SK-N-SH (cell line): ENCODE results near the gene CBX7. TPM values are rescaled to one million over a fixed set of nuclear protein-coding genes. Genes with fewer than 3 reads are reported as not detected.

ENCODE experiments used
- CTCF ChIA-PET: fragments of 300-600, 350-600 bp; formaldehyde crosslinking; extraction: SDS; loops from one replicate; lab custom pipeline; 2021; lab: Yijun Ruan, JAX
- POLR2A ChIA-PET: fragments of 350-600 bp; sonication (Branson Sonifier 250); formaldehyde crosslinking; extraction: SDS; loops from one replicate; lab custom pipeline; 2020; ENCODE audit warnings: antibody characterized with exemption, inconsistent platforms; lab: Yijun Ruan, JAX
- DNase-seq: peaks from one replicate; pipeline ENCODE4 v3.0.0; 2012
- H2AFZ ChIP-seq: fragments of 200-600 bp; sonication (generic); 2 replicates; pipeline ENCODE4 v1.8.1; 2016; ENCODE audit warnings: antibody characterized with exemption, mild to moderate bottlenecking, low read depth
- H3F3A ChIP-seq: fragments of 200-600 bp; sonication (generic); replicated peaks from 2 replicates; pipeline ENCODE3; 2016; ENCODE audit warnings: antibody characterized with exemption, mild to moderate bottlenecking; ENCODE audit not compliant: insufficient read depth
- H3K27ac ChIP-seq, 2 experiments: fragments of 200-500 bp in 1 of 2; fragments of 200-600 bp in 1 of 2; sonication (Bioruptor generic) in 1 of 2; sonication (generic), shearing (Covaris generic) in 1 of 2; 2 replicates each; pipeline versions ENCODE4 v1.5.1 to v1.6.1; 2014 to 2016; ENCODE audit warnings: low read depth in 2 of 2, inconsistent platforms in 1 of 2, low read length in 1 of 2, mild to moderate bottlenecking in 1 of 2, mixed read lengths in 1 of 2
- H3K27me3 ChIP-seq: fragments of 200-600 bp; sonication (generic), shearing (Covaris generic); 2 replicates; pipeline ENCODE4 v1.6.1; 2016; ENCODE audit warnings: mixed run types; ENCODE audit not compliant: insufficient read depth
- H3K36me3 ChIP-seq, 2 experiments: fragments of 200-500 bp in 1 of 2; fragments of 200-600 bp in 1 of 2; sonication (Bioruptor generic) in 1 of 2; sonication (generic) in 1 of 2; replicated peaks in 1 of 2; 2 replicates each; pipeline versions ENCODE3 to v1.5.1; 2014 to 2016; ENCODE audit warnings: low read length in 1 of 2, mild to moderate bottlenecking in 1 of 2; ENCODE audit not compliant: insufficient read depth in 2 of 2, control insufficient read depth in 1 of 2
- H3K4me1 ChIP-seq, 2 experiments: fragments of 200-500 bp in 1 of 2; fragments of 200-600 bp in 1 of 2; sonication (Bioruptor generic) in 1 of 2; sonication (generic), shearing (Covaris generic) in 1 of 2; 2 replicates each; pipeline versions ENCODE4 v1.5.1 to v1.6.1; 2014 to 2016; ENCODE audit warnings: low read depth in 1 of 2, low read length in 1 of 2, mixed run types in 1 of 2; ENCODE audit not compliant: insufficient read depth in 2 of 2, control insufficient read depth in 1 of 2
- H3K4me2 ChIP-seq: fragments of 200-600 bp; sonication (generic), shearing (Covaris generic); 2 replicates; pipeline ENCODE4 v1.6.1; 2017; ENCODE audit warnings: mixed run types
- H3K4me3 ChIP-seq, 2 experiments: fragments of 200-500 bp in 1 of 2; fragments of 200-600 bp in 1 of 2; sonication (Bioruptor generic) in 1 of 2; sonication (generic), shearing (Covaris generic) in 1 of 2; 2 replicates each; pipeline versions ENCODE4 v1.5.1 to v1.8.1; 2014 to 2016; ENCODE audit warnings: low read depth in 2 of 2, inconsistent platforms in 1 of 2, low read length in 1 of 2, mild to moderate bottlenecking in 1 of 2, mixed read lengths in 1 of 2, moderate library complexity in 1 of 2
- H3K79me2 ChIP-seq: fragments of 200-600 bp; sonication (generic); 2 replicates; pipeline ENCODE4 v1.8.1; 2017; ENCODE audit warnings: mild to moderate bottlenecking; ENCODE audit not compliant: insufficient read depth
- H3K9ac ChIP-seq: fragments of 200-600 bp; sonication (generic); 2 replicates; pipeline ENCODE4 v1.6.1; 2017; ENCODE audit warnings: mixed run types
- H3K9me2 ChIP-seq: fragments of 200-600 bp; sonication (generic); 2 replicates; pipeline ENCODE4 v1.6.1; 2017; ENCODE audit warnings: mixed run types
- H3K9me3 ChIP-seq: fragments of 200-600 bp; sonication (generic); 2 replicates; pipeline ENCODE4 v1.6.1; 2017; ENCODE audit warnings: mixed run types, mild to moderate bottlenecking, moderate library complexity
- H4K20me1 ChIP-seq: fragments of 200-600 bp; sonication (generic); 2 replicates; pipeline ENCODE4 v1.6.1; 2017; ENCODE audit warnings: mild to moderate bottlenecking, mixed run types; ENCODE audit not compliant: insufficient read depth
- CHD2 ChIP-seq: fragments of 150-350 bp; IDR thresholded peaks from 2 replicates; pipeline ENCODE4 v1.6.1; 2018; ENCODE audit warnings: low read length; ENCODE audit not compliant: partially characterized antibody
- ELF1 ChIP-seq: IDR thresholded peaks from 2 replicates; pipeline ENCODE4 v1.4.0; 2012
- EP300 ChIP-seq, 2 experiments: IDR thresholded peaks; 2 replicates each; pipeline versions ENCODE4 v1.4.0 to v1.6.1; 2012; ENCODE audit warnings: borderline replicate concordance in 1 of 2, low read depth in 1 of 2, low read length in 1 of 2
- EZH2phosphoT487 ChIP-seq: fragments of 200-600 bp; sonication (generic); IDR thresholded peaks from 2 replicates; pipeline ENCODE4 v1.6.1; 2017; ENCODE audit warnings: low read depth, mixed run types, mild to moderate bottlenecking, antibody characterized with exemption, moderate library complexity, borderline replicate concordance
- FOSL2 ChIP-seq: IDR thresholded peaks from 2 replicates; pipeline ENCODE4 v1.4.0; 2012; ENCODE audit warnings: low read depth, mild to moderate bottlenecking, moderate library complexity, borderline replicate concordance
- FOXM1 ChIP-seq: IDR thresholded peaks from 2 replicates; pipeline ENCODE4 v1.4.0; 2012; ENCODE audit warnings: low read depth, mild to moderate bottlenecking
- GABPA ChIP-seq: IDR thresholded peaks from 2 replicates; pipeline ENCODE4 v1.4.0; 2012; ENCODE audit warnings: low read depth, mild to moderate bottlenecking
- JUND ChIP-seq: IDR thresholded peaks from 2 replicates; pipeline ENCODE4 v1.4.0; 2012
- MEF2A ChIP-seq: IDR thresholded peaks from 2 replicates; pipeline ENCODE4 v1.4.0; 2012; ENCODE audit warnings: low read depth, borderline replicate concordance
- MXI1 ChIP-seq: IDR thresholded peaks from 2 replicates; pipeline ENCODE4 v1.6.1; 2012; ENCODE audit warnings: mild to moderate bottlenecking, low read depth, low read length, improper control_type of control experiment
- NFIC ChIP-seq: IDR thresholded peaks from 2 replicates; pipeline ENCODE4 v1.4.0; 2012; ENCODE audit warnings: borderline replicate concordance
- POLR2AphosphoS5 ChIP-seq: IDR thresholded peaks from 2 replicates; pipeline ENCODE4 v1.6.1; 2012; ENCODE audit warnings: low read depth, low read length
- RAD21 ChIP-seq: IDR thresholded peaks from 2 replicates; pipeline ENCODE4 v1.6.1; 2012; ENCODE audit warnings: mild to moderate bottlenecking, low read length
- RCOR1 ChIP-seq: fragments of 150-350 bp; IDR thresholded peaks from 2 replicates; pipeline ENCODE4 v1.6.1; 2017; ENCODE audit warnings: antibody characterized with exemption, low read length
- RFX5 ChIP-seq: IDR thresholded peaks from 2 replicates; pipeline ENCODE4 v1.6.1; 2012; ENCODE audit warnings: mild to moderate bottlenecking, improper control_type of control experiment, low read length
- SIN3A ChIP-seq: IDR thresholded peaks from 2 replicates; pipeline ENCODE4 v1.6.1; 2012; ENCODE audit warnings: low read depth, mild to moderate bottlenecking, low read length, moderate library complexity, borderline replicate concordance
- TAF1 ChIP-seq: IDR thresholded peaks from 2 replicates; pipeline ENCODE4 v1.6.1; 2012; ENCODE audit warnings: low read depth, mild to moderate bottlenecking, low read length, moderate library complexity, borderline replicate concordance
- TEAD4 ChIP-seq: IDR thresholded peaks from 2 replicates; pipeline ENCODE4 v1.4.0; 2012; ENCODE audit warnings: mild to moderate bottlenecking, borderline replicate concordance; ENCODE audit not compliant: insufficient read depth
- USF1 ChIP-seq: IDR thresholded peaks from 2 replicates; pipeline ENCODE4 v1.4.0; 2012; ENCODE audit warnings: low read depth, borderline replicate concordance
- YY1 ChIP-seq: IDR thresholded peaks from 2 replicates; pipeline ENCODE4 v1.4.0; 2012; ENCODE audit warnings: low read depth, mild to moderate bottlenecking
- ZBTB33 ChIP-seq: IDR thresholded peaks from 2 replicates; pipeline ENCODE4 v1.4.0; 2012; ENCODE audit warnings: low read depth, borderline replicate concordance
- WGBS: methylation state at CpG from one replicate; pipeline ENCODE4 v1.1.6; 2017; ENCODE audit warnings: low lambda C conversion rate; 5-methylcytosine and 5-hydroxymethylcytosine counted together
- polyA plus RNA-seq, 3 experiments: library from polyadenylated mRNA; depleted of rRNA; stranded (reverse); fragments of >200 nt; gene quantifications; 2 replicates each; pipeline ENCODE4 v1.2.3, GENCODE V29; 2012
- TF ChIP-seq, protein P1 (sequence below): IDR thresholded peaks from 2 replicates; pipeline ENCODE4; 2012

The CBX7 gene
- polyA plus RNA-seq, 1 of the 3 experiments (the other 2 are of a cell fraction), result 2.3 TPM

- no peaks in the 10 kb centered on the region for H3K79me2 ChIP-seq
- TF ChIP-seq FOSL2, result no peak
- no peak for TF ChIP-seq YY1
- TF ChIP-seq ELF1, result no peak
- TF ChIP-seq ZBTB33, result no peak
- no peak for TF ChIP-seq RFX5
- TF ChIP-seq NFIC, result no peak
- no peak for TF ChIP-seq MXI1
- TF ChIP-seq CHD2, result no peak
- TF ChIP-seq, protein P1, sequence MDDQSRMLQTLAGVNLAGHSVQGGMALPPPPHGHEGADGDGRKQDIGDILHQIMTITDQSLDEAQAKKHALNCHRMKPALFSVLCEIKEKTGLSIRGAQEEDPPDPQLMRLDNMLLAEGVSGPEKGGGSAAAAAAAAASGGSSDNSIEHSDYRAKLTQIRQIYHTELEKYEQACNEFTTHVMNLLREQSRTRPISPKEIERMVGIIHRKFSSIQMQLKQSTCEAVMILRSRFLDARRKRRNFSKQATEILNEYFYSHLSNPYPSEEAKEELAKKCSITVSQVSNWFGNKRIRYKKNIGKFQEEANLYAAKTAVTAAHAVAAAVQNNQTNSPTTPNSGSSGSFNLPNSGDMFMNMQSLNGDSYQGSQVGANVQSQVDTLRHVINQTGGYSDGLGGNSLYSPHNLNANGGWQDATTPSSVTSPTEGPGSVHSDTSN, result no peak
- no peak for TF ChIP-seq FOXM1
- no peak for TF ChIP-seq RAD21
- TF ChIP-seq RCOR1, result no peak
- TF ChIP-seq JUND, result no peak
- DNase-seq, result no peak
- no peaks in the 10 kb centered on the region for H4K20me1 ChIP-seq
- no peaks in the 10 kb centered on the region for H3K9me2 ChIP-seq
- H3K36me3 ChIP-seq, result no peaks in the 10 kb centered on the region
- no peak overlapping the region for H3K4me2 ChIP-seq
- ChIA-PET CTCF (no interaction called here), POLR2A (no interaction called here)
- no peak overlapping the region for H3K27ac ChIP-seq
- no peaks in the 10 kb centered on the region for H3K27me3 ChIP-seq
- H3K4me3 ChIP-seq, result no peak overlapping the region
- no peak overlapping the region for H3K9ac ChIP-seq
- 56% methylated on average over 2 of the region's 2 CpGs for WGBS
- no peaks in the 10 kb centered on the region for H3F3A ChIP-seq
- H2AFZ ChIP-seq, result no peak overlapping the region
- peaks cover 0 to 5% of the 10 kb centered on the region in 2 experiments; a peak in 1 of 4 replicates for H3K4me1 ChIP-seq
- no peaks in the 10 kb centered on the region for H3K9me3 ChIP-seq
These were observed 46.2 kb downstream of the CBX7 start for GRCh38 chr22:39106326-39106725.

- H3K4me1 ChIP-seq, result no peaks in the 10 kb centered on the region
- no peaks in the 10 kb centered on the region for H3F3A ChIP-seq
- ChIA-PET POLR2A (no interaction called here), CTCF (no interaction called here)
- no peak overlapping the region for H2AFZ ChIP-seq
- H3K27me3 ChIP-seq, result no peaks in the 10 kb centered on the region
- no peak overlapping the region for H3K4me2 ChIP-seq
- no peaks in the 10 kb centered on the region for H3K9me2 ChIP-seq
- no peak overlapping the region for H3K9ac ChIP-seq
- no peak for DNase-seq
- H3K4me3 ChIP-seq, result no peak overlapping the region
- no peaks in the 10 kb centered on the region for H4K20me1 ChIP-seq
- WGBS, result 53% methylated on average over 2 of the region's 2 CpGs
- no peaks in the 10 kb centered on the region for H3K9me3 ChIP-seq
- H3K36me3 ChIP-seq, result no peaks in the 10 kb centered on the region
- H3K79me2 ChIP-seq, result no peaks in the 10 kb centered on the region
- H3K27ac ChIP-seq, result no peak overlapping the region
- no peak for TF ChIP-seq MEF2A
- TF ChIP-seq SIN3A, result no peak
- no peak for TF ChIP-seq POLR2AphosphoS5
- TF ChIP-seq FOSL2, result no peak
- no peak for TF ChIP-seq GABPA
- no peak for TF ChIP-seq ZBTB33
- no peak for TF ChIP-seq EZH2phosphoT487
- TF ChIP-seq, protein P1, result no peak
- TF ChIP-seq TAF1, result no peak
- no peak for TF ChIP-seq ELF1
- TF ChIP-seq FOXM1, result no peak
- TF ChIP-seq RFX5, result no peak
- TF ChIP-seq TEAD4, result no peak
- no peak for TF ChIP-seq USF1
- no peak for TF ChIP-seq EP300 (IDR thresholded peaks at IDR 0.05; ENCODE audit: borderline replicate concordance in 1 of 2, low read depth in 1 of 2, low read length in 1 of 2)
- no peak for TF ChIP-seq CHD2
These were observed 49.0 kb downstream of the CBX7 start for GRCh38 chr22:39103431-39103830.
